MM.1S (cell line): Measurements from ENCODE around the gene CEP164.

Experiments
- CTCF ChIP-seq: fragments of 300-600 bp; sonication (generic); IDR thresholded peaks from 2 replicates; pipeline ENCODE4 v1.5.1; 2016; ENCODE audit warnings: antibody characterized with exemption, low read length, mixed read lengths
- EZH2 ChIP-seq: fragments of 300-600 bp; sonication (generic); optimal IDR thresholded peaks from 2 replicates; pipeline ENCODE3; 2017; ENCODE audit warnings: low read depth, mild to moderate bottlenecking, antibody characterized with exemption, low read length, mixed read lengths
- EZH2phosphoT487 ChIP-seq: fragments of 300-600 bp; sonication (generic); IDR thresholded peaks from 2 replicates; pipeline ENCODE4 v1.6.1; 2018; ENCODE audit warnings: antibody characterized with exemption, low read length

GRCh38 chr11:117417856-117418255, 90.2 kb downstream of the CEP164 start:
- TF ChIP-seq CTCF = no peak
- no peak for TF ChIP-seq EZH2
- no peak for TF ChIP-seq EZH2phosphoT487
